Spleen (tissue), 11 donors: Measurements from ENCODE around the gene TPX2. TPM values are rescaled to one million over a fixed set of nuclear protein-coding genes. Genes with fewer than 3 reads are reported as not detected.

ENCODE experiments used
- DNase-seq: peaks from one replicate; pipeline ENCODE4 v3.0.0-alpha.2; 2020
- H3K27ac ChIP-seq, 8 donors: fragments of 200-600 bp; sonication (generic) in 7 of 8; 1 replicate in 4 of 8; 2 replicates in 4 of 8; pipeline versions ENCODE4 v1.5.0 to v1.8.0; 2016 to 2021; ENCODE audit warnings: inconsistent platforms in 4 of 8, mild to moderate bottlenecking in 4 of 8, moderate library complexity in 1 of 8
- H3K27me3 ChIP-seq, 7 donors: fragments of 200-600 bp; sonication (generic) in 6 of 7; replicated peaks in 1 of 7; 1 replicate in 4 of 7; 2 replicates in 3 of 7; pipeline versions ENCODE4 v1.5.0 to v1.8.0; 2016 to 2021; ENCODE audit warnings: inconsistent platforms in 3 of 7, mild to moderate bottlenecking in 1 of 7
- H3K36me3 ChIP-seq, 6 donors: fragments of 200-600 bp; sonication (generic) in 5 of 6; 1 replicate in 4 of 6; 2 replicates in 2 of 6; pipeline versions ENCODE4 v1.5.0 to v1.8.0; 2016 to 2021; ENCODE audit warnings: inconsistent platforms in 2 of 6
- H3K4me1 ChIP-seq, 6 donors: fragments of 200-600 bp; sonication (generic) in 5 of 6; 1 replicate in 3 of 6; 2 replicates in 3 of 6; pipeline versions ENCODE4 v1.5.0 to v1.8.0; 2016 to 2021; ENCODE audit warnings: inconsistent platforms in 3 of 6
- H3K4me3 ChIP-seq, 8 donors: fragments of 200-600 bp; sonication (generic) in 7 of 8; 1 replicate in 4 of 8; 2 replicates in 4 of 8; pipeline versions ENCODE4 v1.5.0 to v1.8.0; 2016 to 2021; ENCODE audit warnings: inconsistent platforms in 4 of 8, mild to moderate bottlenecking in 4 of 8, moderate library complexity in 2 of 8
- H3K9me3 ChIP-seq, 8 donors: fragments of 200-600 bp; sonication (generic) in 7 of 8; 1 replicate in 4 of 8; 2 replicates in 4 of 8; pipeline versions ENCODE4 v1.5.0 to v1.8.0; 2016 to 2021; ENCODE audit warnings: inconsistent platforms in 4 of 8
- POLR2A ChIP-seq, 3 donors: fragments of 450-650 bp; IDR thresholded peaks; one replicate each; pipeline ENCODE4 v1.5.1; 2017; ENCODE audit warnings: antibody characterized with exemption in 3 of 3, mild to moderate bottlenecking in 1 of 3
- POLR2AphosphoS5 ChIP-seq, 3 donors: sonication (generic); formaldehyde crosslinking; IDR thresholded peaks; one replicate each; pipeline ENCODE4 v1.5.1; 2017; ENCODE audit warnings: antibody characterized with exemption in 3 of 3
- WGBS, 5 donors: extraction: QIAGEN DNeasy Blood & Tissue Kit in 3 of 5; methylation state at CpG; one replicate each; pipeline versions ENCODE4 v1.1.5 to v1.1.7; 2013 to 2018; 5-methylcytosine and 5-hydroxymethylcytosine counted together
- intact Hi-C: fragments of 100-400 bp; cut with DNase I; formaldehyde crosslinking; loops from one replicate; pipeline ENCODE4 v1.15.0; 2023; ENCODE audit warnings: low total_unique reads
- polyA plus RNA-seq, 3 donors: library from polyadenylated mRNA; stranded (reverse); fragments of 200-250 nt; gene quantifications; one replicate each; pipeline ENCODE4 v1.2.1, GENCODE V29; 2013
- total RNA-seq, 7 donors: library from RNA; depleted of rRNA in 3 of 7; stranded (reverse); fragments of >200 nt in 3 of 7; fragmentation: NEBNext Ultra II Directional in 4 of 7; extraction: Animal tissue kit (Norgen Biotek cat#: 25700) in 4 of 7; gene quantifications; one replicate each; pipeline versions ENCODE4 v1.1.0 to v1.2.1, GENCODE V29; 2016 to 2021
- TF ChIP-seq, protein P1 (sequence below), 11 experiments: fragments of 200-600 bp in 7 of 11; fragments of 450-650 bp in 4 of 11; sonication (generic) in 4 of 11; IDR thresholded peaks in 8 of 11; conservative IDR thresholded peaks in 3 of 11; 1 replicate in 7 of 11; 2 replicates in 4 of 11; pipeline versions ENCODE4 v1.4.0 to v1.8.0; 2016 to 2021; ENCODE audit warnings: antibody characterized with exemption in 11 of 11, inconsistent platforms in 4 of 11, mild to moderate bottlenecking in 1 of 11
- donor health status: healthy with polysubstance abuse.
- donor health status: DM: no; HTN: no; CAD: no; lungs with moderate emphysema.
- donor health status: DM: no; HTN: no; CAD: no.
- donor health status: Bipolar disorder and iron deficiency.
- donor health status: healthy.
- donor health status: DM: no; HTN: no; CAD: no.
- donor health status: DM: yes; HTN: yes; CAD: no.

The TPX2 gene
- total and polyA plus RNA-seq, 10 donors: 1.4 to 16.2 (median 7.2) TPM

DNA sequence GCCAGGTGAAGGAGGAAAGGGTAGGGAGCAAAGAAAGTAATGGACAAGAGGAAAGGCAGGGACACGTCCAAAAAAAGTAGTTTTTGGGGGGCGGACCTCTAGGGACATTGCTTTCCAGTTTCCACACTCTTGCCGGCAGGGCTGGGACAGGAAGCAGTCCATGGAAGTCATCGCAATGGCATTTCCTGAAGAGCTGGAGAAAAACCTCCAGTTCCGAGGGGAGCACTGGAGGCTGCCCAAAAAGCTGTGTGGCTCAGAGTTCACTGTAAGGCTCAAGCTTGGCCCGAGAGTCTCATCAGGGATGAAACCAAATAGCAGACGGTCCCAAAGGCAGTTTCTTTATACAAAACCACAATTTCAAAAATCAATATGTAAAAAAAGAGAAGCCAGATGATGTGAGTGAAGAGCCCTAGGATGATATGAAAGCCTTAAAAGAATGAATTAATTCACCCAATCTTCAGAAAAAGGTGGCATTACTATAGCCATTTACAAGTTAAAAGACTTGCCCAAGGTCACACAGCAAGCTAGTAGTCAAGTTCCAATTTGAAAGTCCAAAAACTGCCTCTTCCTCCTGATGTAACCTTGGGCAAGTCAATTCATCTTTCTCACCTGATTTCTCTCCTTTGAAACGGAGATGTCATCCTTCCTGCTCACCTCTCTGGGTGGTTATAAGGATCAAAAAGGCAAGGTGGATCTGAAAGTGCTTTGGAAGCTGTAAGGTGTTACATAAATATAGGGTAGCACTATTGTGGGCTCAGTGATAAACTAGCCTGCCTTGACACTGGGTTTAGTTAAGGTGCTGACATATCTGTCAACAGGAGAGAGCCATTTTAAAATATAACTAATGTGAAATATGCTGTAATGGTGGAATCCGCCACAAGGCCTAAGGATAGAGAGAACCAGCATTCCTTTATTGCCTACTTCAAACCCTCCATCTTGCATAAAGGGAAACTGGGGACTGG, 25.5 kb upstream of the TPX2 start:
- Histone ChIP-seq H3K4me1 (peaks cover 59 to 100% (median 91%) of the 10 kb centered on the region in 6 donors), H3K27me3 (no peaks in the 10 kb centered on the region), H3K36me3 (peaks cover 0 to 100% (median 9%) of the 10 kb centered on the region in 6 donors), H3K9me3 (no peaks in the 10 kb centered on the region), H3K4me3 (peak overlapping the region in 1 of 8 donors; percentile 24), H3K27ac (peak overlapping the region; percentile 58 to 97 (median 89))
- intact Hi-C loops: loop anchor here (5.0 kb wide), 1 partner anchor 36 kb away; no protein-coding TSS in a partner anchor
- 41 to 64% (median 48%) methylated on average over 9 of the region's 9 CpGs for WGBS, 5 donors
- TF ChIP-seq POLR2AphosphoS5 (IDR thresholded peaks at IDR 0.05): peak in 2 of 3 donors; percentile 29 to 67
- TF ChIP-seq POLR2A (IDR thresholded peaks at IDR 0.05): no peak
- TF ChIP-seq, protein P1, sequence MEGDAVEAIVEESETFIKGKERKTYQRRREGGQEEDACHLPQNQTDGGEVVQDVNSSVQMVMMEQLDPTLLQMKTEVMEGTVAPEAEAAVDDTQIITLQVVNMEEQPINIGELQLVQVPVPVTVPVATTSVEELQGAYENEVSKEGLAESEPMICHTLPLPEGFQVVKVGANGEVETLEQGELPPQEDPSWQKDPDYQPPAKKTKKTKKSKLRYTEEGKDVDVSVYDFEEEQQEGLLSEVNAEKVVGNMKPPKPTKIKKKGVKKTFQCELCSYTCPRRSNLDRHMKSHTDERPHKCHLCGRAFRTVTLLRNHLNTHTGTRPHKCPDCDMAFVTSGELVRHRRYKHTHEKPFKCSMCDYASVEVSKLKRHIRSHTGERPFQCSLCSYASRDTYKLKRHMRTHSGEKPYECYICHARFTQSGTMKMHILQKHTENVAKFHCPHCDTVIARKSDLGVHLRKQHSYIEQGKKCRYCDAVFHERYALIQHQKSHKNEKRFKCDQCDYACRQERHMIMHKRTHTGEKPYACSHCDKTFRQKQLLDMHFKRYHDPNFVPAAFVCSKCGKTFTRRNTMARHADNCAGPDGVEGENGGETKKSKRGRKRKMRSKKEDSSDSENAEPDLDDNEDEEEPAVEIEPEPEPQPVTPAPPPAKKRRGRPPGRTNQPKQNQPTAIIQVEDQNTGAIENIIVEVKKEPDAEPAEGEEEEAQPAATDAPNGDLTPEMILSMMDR (IDR thresholded peaks at IDR 0.05 in 8 of 11, conservative IDR thresholded peaks at IDR 0.05 in 3 of 11): no peak
- DNase-seq: peak; percentile 29

DNA sequence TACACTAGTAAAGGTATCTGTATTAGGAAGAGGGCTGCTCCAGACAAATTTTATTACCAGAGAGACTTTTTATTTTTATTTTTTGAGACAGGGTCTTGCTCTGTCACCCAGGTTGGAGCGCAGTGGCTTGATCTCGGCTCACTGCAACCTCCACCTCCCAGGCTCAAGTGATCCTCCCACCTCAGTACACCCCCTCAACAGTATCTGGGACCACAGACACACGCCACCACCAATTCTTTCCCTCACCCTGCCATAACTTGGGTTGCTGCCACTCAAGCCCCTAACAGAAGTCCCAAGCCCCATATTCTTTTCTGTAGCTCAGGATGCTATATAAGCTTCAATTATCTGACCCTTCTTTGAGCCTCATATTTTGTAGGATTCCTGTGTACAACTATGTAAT, 23.3 kb upstream of the TPX2 start:
- H3K4me3 ChIP-seq: no peak overlapping the region
- no peaks in the 10 kb centered on the region for H3K27me3 ChIP-seq
- TF ChIP-seq, protein P1 (IDR thresholded peaks at IDR 0.05 in 8 of 11, conservative IDR thresholded peaks at IDR 0.05 in 3 of 11): no peak
- no peak for TF ChIP-seq POLR2A (IDR thresholded peaks at IDR 0.05)
- no peak for TF ChIP-seq POLR2AphosphoS5 (IDR thresholded peaks at IDR 0.05)
- peak overlapping the region; percentile 29 to 97 (median 72) for H3K27ac ChIP-seq
- peaks cover 0 to 100% (median 9%) of the 10 kb centered on the region in 6 donors for H3K36me3 ChIP-seq
- DNase-seq: no peak
- H3K4me1 ChIP-seq: peaks cover 68 to 100% (median 96%) of the 10 kb centered on the region in 6 donors
- intact Hi-C loops: no loop called here
- no peaks in the 10 kb centered on the region for H3K9me3 ChIP-seq
- WGBS, 5 donors: 41 to 60% (median 54%) methylated on average over 3 of the region's 3 CpGs

DNA sequence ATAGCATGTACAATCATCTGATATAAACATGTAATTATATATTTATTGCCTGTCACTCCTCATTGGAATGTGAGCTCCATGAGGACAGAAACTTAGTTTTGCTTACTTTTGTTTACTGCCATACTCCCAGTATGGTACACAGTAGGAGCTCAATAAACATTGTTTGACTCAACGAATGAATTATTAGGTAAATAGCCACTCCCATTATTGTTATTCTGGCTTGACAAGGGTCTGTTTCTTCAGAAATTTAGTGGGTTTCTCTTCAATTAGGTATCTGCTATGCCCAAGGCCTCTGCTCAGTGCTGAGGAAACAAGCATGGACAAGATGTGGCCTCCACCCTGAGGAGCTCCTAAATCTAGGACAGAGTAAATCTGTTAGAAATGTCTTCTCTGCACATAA, 22.7 kb upstream of the TPX2 start:
- Histone ChIP-seq H3K9me3 (no peaks in the 10 kb centered on the region), H3K36me3 (peaks cover 0 to 99% (median 9%) of the 10 kb centered on the region in 6 donors), H3K4me1 (peaks cover 67 to 100% (median 96%) of the 10 kb centered on the region in 6 donors), H3K27ac (peak overlapping the region; percentile 29 to 97 (median 76)), H3K4me3 (peak overlapping the region in 3 of 8 donors; percentile 1 to 83 (median 78)), H3K27me3 (no peaks in the 10 kb centered on the region)
- intact Hi-C loops: no loop called here
- TF ChIP-seq POLR2AphosphoS5 (IDR thresholded peaks at IDR 0.05) (no peak), POLR2A (IDR thresholded peaks at IDR 0.05) (no peak)
- TF ChIP-seq, protein P1 (IDR thresholded peaks at IDR 0.05 in 8 of 11, conservative IDR thresholded peaks at IDR 0.05 in 3 of 11): no peak
- no peak for DNase-seq
- whole genome bisulfite sequencing, 5 donors: 70 to 89% (median 75%) methylated on average over 1 of the region's 1 CpG
